Astrocyte of the spinal cord (primary cell): ENCODE data around the gene RBX1.

ENCODE experiments used
- DNase-seq: peaks from one replicate; pipeline ENCODE4 v3.0.0; 2011; ENCODE audit warnings: low read depth, low spot score
- H3K4me3 ChIP-seq: 2 replicates; pipeline ENCODE4 v1.5.1; 2011; ENCODE audit warnings: low read depth, mild to moderate bottlenecking, low read length, moderate library complexity
- in situ Hi-C: cut with HindIII; loops from 2 replicates; pipeline ENCODE4 v1.10.0; 2017; ENCODE audit warnings: low sequenced_read_pairs
- TF ChIP-seq, protein P1 (sequence below): IDR thresholded peaks from 2 replicates; pipeline ENCODE4 v1.5.1; 2012; ENCODE audit warnings: low read depth, mild to moderate bottlenecking, low read length, inconsistent platforms

The RBX1 gene

GRCh38 chr22:40954113-40954512 is 2.9 kb downstream of the RBX1 start:
- in situ Hi-C loops: no loop called here
- TF ChIP-seq, protein P1, sequence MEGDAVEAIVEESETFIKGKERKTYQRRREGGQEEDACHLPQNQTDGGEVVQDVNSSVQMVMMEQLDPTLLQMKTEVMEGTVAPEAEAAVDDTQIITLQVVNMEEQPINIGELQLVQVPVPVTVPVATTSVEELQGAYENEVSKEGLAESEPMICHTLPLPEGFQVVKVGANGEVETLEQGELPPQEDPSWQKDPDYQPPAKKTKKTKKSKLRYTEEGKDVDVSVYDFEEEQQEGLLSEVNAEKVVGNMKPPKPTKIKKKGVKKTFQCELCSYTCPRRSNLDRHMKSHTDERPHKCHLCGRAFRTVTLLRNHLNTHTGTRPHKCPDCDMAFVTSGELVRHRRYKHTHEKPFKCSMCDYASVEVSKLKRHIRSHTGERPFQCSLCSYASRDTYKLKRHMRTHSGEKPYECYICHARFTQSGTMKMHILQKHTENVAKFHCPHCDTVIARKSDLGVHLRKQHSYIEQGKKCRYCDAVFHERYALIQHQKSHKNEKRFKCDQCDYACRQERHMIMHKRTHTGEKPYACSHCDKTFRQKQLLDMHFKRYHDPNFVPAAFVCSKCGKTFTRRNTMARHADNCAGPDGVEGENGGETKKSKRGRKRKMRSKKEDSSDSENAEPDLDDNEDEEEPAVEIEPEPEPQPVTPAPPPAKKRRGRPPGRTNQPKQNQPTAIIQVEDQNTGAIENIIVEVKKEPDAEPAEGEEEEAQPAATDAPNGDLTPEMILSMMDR: no peak
- DNase-seq: no peak
- H3K4me3 ChIP-seq: no peak overlapping the region

- H3K4me3 ChIP-seq: no peak overlapping the region
- in situ Hi-C loops: no loop called here
- TF ChIP-seq, protein P1: no peak
- DNase-seq: no peak
Measured at GRCh38 chr22:40955571-40955970, 4.4 kb downstream of the RBX1 start.

DNA sequence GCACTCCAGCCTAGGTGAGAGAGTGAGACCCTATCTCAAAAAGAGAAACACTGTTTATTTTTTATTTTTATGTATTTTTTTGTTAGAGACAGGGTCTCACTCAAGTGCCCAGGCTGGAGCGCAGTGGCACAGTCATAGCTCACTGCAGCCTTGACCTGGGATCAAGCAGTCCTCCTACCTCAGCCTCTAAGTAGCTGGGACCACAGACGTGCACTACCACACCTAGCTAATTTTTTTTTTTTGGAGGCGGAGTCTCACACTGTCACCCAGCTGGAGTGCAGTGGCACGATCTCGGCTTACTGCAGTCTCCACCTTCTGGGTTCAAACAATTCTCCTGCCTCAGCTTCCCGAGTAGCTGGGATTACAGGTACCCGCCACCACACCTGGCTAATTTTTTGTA is 6.4 kb downstream of the RBX1 start:
- DNase-seq: no peak
- in situ Hi-C loops: no loop called here
- no peak overlapping the region for H3K4me3 ChIP-seq
- TF ChIP-seq, protein P1: no peak

DNA sequence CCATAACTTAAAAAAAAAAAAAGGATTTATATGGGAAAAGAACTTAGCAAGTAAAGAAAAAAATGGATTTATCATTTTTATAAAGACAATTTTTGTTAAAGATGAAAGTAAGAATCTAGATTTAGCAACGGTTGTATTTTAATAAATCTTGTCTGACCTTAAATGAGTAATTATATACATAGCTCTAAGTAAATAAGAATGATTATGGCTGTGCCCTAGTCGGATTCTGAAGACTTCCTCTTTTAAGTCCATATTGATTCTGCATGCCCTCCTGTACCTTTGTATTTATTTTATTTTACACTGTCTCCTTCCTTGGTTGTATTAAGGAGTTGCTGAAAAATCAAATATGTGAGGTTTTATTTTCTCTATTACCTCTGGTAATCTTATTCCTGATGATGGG is 7.1 kb downstream of the RBX1 start:
- no peak overlapping the region for H3K4me3 ChIP-seq
- in situ Hi-C loops: no loop called here
- no peak for DNase-seq
- TF ChIP-seq, protein P1: no peak

GRCh38 chr22:40960145-40960544 is 9.0 kb downstream of the RBX1 start:
- TF ChIP-seq, protein P1: no peak
- DNase-seq: no peak
- in situ Hi-C loops: no loop called here
- no peak overlapping the region for H3K4me3 ChIP-seq

DNA sequence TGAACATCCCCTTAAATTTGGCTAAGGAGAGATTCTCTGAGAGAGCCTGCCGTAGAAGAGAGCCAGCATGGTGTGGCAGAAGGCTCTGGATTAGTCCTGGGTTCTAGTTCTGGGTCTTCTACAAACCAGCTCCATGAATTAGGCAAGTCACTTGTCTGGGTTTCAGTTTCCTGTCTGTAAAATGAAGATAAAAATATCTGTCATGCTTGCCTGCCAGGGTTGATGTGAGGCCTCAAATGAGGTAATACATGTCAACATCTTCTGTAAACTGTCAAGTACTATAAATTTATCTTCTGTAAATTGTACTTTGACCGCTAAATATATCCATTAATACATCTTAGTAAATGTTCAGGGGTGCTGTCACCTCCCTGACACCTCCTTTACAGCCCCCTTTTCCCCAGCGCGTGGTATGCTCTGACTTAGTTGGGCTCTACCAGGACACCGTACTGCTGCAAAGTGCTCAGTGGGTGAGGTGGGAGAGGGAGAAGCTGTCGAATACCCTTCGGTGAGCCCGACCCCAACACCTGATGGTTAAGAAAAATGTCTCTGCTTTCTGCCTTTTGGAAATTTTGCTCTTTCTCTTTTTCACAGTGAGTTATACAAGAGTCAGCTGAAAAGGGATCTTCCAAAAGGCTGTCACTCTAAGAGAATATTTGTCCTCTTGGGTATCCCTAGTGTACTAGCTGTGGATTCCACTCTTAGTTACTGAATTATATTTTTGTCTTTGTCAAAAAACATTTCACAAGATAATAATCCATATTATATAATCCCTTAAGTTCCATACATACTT is 15.0 kb downstream of the RBX1 start:
- no peak overlapping the region for H3K4me3 ChIP-seq
- TF ChIP-seq, protein P1: no peak
- in situ Hi-C loops: no loop called here
- no peak for DNase-seq

DNA sequence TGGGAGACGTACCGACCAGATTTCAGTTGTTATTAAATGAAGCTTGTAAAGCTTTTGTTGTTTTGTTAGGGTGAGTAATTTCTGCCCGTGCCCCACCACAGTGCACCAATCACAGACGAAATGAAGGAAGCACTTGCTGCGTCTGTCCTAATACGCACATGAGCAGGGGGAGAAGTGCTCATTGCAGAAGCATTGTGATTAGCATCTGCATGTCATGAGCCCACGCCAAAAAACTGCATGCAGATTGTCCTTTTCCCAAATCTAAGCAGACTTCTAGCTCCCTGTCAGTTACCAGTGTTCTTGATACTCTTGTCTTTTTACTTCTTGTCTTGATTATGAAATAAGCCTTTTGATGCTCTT is 15.5 kb downstream of the RBX1 start:
- DNase-seq: no peak
- in situ Hi-C loops: no loop called here

More for the DNA sequence above, 15.5 kb downstream of the RBX1 start:
- TF ChIP-seq, protein P1: no peak
- no peak overlapping the region for H3K4me3 ChIP-seq
